KMS-11 (cell line): ENCODE results near the gene FAM81A.
"Not testable (repeated sequence)": the region's sequence is repeated elsewhere in the genome, so short reads cannot be mapped to it uniquely, and the experiment has no call there.

ENCODE experiments used
- H2AFZ ChIP-seq: fragments of 200-600 bp; sonication (generic); 2 replicates; pipeline ENCODE4 v1.6.1; 2016; ENCODE audit warnings: antibody characterized with exemption, mixed run types, low read depth
- H3K27ac ChIP-seq: fragments of 200-600 bp; sonication (generic); 2 replicates; pipeline ENCODE4 v1.6.1; 2016; ENCODE audit warnings: mild to moderate bottlenecking, mixed run types
- H3K27me3 ChIP-seq: fragments of 200-600 bp; sonication (generic); 2 replicates; pipeline ENCODE4 v1.6.1; 2017; ENCODE audit warnings: mild to moderate bottlenecking, low read depth, mixed run types, moderate library complexity; ENCODE audit not compliant: insufficient read depth
- H3K36me3 ChIP-seq: fragments of 200-600 bp; sonication (generic); 2 replicates; pipeline ENCODE4 v1.6.1; 2017; ENCODE audit warnings: mild to moderate bottlenecking, mixed run types; ENCODE audit not compliant: insufficient read depth
- H3K4me1 ChIP-seq: fragments of 200-600 bp; sonication (generic); 2 replicates; pipeline ENCODE4 v1.6.1; 2016; ENCODE audit warnings: mild to moderate bottlenecking, low read depth, mixed run types; ENCODE audit not compliant: poor library complexity, severe bottlenecking
- H3K4me2 ChIP-seq: fragments of 200-600 bp; sonication (generic); 2 replicates; pipeline ENCODE4 v1.7.0; 2016; ENCODE audit warnings: mild to moderate bottlenecking, mixed run types
- H3K4me3 ChIP-seq: fragments of 200-600 bp; sonication (generic); IDR thresholded peaks from 2 replicates; pipeline ENCODE4 v1.6.1; 2017; ENCODE audit warnings: low read depth, low read length, mixed read lengths; ENCODE audit not compliant: insufficient read depth
- H3K79me2 ChIP-seq: fragments of 200-600 bp; sonication (generic); 2 replicates; pipeline ENCODE4 v1.6.1; 2016; ENCODE audit warnings: low read depth, mixed run types; ENCODE audit not compliant: insufficient read depth
- H3K9ac ChIP-seq: fragments of 200-600 bp; sonication (generic); 2 replicates; pipeline ENCODE4 v1.6.1; 2016; ENCODE audit warnings: mild to moderate bottlenecking, mixed run types
- H4K20me1 ChIP-seq: fragments of 200-600 bp; sonication (generic); 2 replicates; pipeline ENCODE4 v1.6.1; 2016; ENCODE audit warnings: mild to moderate bottlenecking, mixed run types; ENCODE audit not compliant: insufficient read depth
- CTCF ChIP-seq: fragments of 200-600 bp; sonication (generic); conservative IDR thresholded peaks from 2 replicates; pipeline ENCODE4 v1.6.1; 2017; ENCODE audit warnings: low read depth, mild to moderate bottlenecking, antibody characterized with exemption, low read length, moderate library complexity, mixed read lengths

Gene FAM81A

GRCh38 chr15:59523702-59524101 is 85.7 kb downstream of the FAM81A start:
- no peaks in the 10 kb centered on the region for H3K4me1 ChIP-seq
- no peak overlapping the region for H3K27ac ChIP-seq
- no peaks in the 10 kb centered on the region for H3K79me2 ChIP-seq
- no peaks in the 10 kb centered on the region for H3K36me3 ChIP-seq
- no peak overlapping the region for H2AFZ ChIP-seq
- no peaks in the 10 kb centered on the region for H4K20me1 ChIP-seq
- H3K27me3 ChIP-seq = no peaks in the 10 kb centered on the region
- TF ChIP-seq CTCF = no peak
- no peak overlapping the region for H3K4me3 ChIP-seq
- H3K9ac ChIP-seq = no peak overlapping the region
- no peak overlapping the region for H3K4me2 ChIP-seq

DNA sequence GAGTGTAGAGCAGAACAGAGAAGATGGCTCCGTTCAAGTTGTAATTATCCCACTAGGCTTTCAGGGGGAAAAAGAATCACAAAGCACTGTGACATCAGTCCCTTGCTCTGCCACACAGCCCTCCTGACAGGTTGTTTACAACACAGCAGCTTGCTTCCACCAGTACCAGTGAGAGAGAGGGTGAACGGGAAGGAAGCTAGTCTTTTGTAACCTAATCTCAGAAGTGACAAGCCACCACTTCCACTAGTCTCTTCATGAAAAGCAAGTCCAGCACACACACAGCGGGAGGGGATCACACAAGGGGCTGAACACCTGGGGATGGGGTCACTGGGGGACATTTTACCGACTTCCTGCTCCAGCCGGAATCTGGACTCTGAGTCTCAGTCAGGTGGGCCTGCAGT is 86.3 kb downstream of the FAM81A start:
- Histone ChIP-seq H3K9ac (no peak overlapping the region), H3K4me2 (no peak overlapping the region), H3K79me2 (no peaks in the 10 kb centered on the region), H3K4me1 (peaks cover 3% of the 10 kb centered on the region), H2AFZ (no peak overlapping the region), H3K27me3 (no peaks in the 10 kb centered on the region), H3K36me3 (no peaks in the 10 kb centered on the region), H4K20me1 (no peaks in the 10 kb centered on the region), H3K27ac (no peak overlapping the region), H3K4me3 (no peak overlapping the region)
- TF ChIP-seq CTCF = no peak

- not testable (repeated sequence) for H3K79me2 ChIP-seq, H3K27ac ChIP-seq, H3K4me3 ChIP-seq, H3K36me3 ChIP-seq, H3K27me3 ChIP-seq, H2AFZ ChIP-seq, H4K20me1 ChIP-seq, H3K4me1 ChIP-seq, H3K9ac ChIP-seq, H3K4me2 ChIP-seq
These were observed 88.5 kb downstream of the FAM81A start for GRCh38 chr15:59526466-59526865.

DNA sequence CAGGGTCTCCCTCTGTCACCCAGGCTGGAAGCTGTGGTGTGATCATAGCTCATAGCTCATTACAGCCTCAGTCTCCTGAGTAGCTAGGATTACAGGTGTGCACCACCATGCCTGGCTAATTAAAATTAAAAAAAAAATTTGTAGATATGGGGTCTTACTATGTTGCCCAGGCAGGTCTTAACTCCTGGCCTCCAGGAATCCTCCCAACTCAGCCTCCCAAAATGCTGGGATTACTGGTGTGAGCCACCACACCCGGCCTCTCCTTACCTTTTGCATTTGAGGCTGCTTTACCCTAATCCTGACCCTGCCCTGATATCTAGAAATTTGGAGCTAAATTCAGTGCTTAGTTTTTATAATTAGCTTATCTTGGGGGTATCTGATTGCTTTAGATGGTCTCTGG is 90.4 kb downstream of the FAM81A start:
- H3K4me3 ChIP-seq = no peak overlapping the region
- no peak overlapping the region for H3K4me2 ChIP-seq
- H3K27ac ChIP-seq = no peak overlapping the region
- no peaks in the 10 kb centered on the region for H3K79me2 ChIP-seq
- peaks cover 12% of the 10 kb centered on the region for H3K4me1 ChIP-seq
- H3K36me3 ChIP-seq = no peaks in the 10 kb centered on the region
- no peak for TF ChIP-seq CTCF
- H2AFZ ChIP-seq = no peak overlapping the region
- H4K20me1 ChIP-seq = no peaks in the 10 kb centered on the region
- H3K9ac ChIP-seq = no peak overlapping the region
- H3K27me3 ChIP-seq = no peaks in the 10 kb centered on the region

DNA sequence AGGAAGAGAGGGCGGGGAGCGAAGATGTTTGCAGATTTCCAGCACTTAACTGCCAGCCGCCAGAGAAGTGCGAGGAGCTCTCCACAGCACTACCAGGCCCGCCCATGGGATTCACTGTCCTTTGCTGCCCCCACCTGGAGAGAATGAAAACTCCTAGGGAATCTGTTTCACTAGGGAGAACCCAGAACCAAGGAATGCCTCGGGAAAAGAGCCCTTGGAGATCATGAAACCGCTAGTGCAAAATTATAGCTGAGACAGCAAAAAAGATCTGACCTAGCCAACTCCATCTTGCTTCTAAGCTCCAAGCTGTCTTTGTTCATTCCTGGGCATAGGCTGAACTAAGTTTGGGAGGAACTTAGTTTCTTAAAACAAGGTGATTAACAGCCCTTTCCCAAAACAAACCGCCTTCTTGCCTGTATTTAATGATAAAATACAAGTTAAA is 91.0 kb downstream of the FAM81A start:
- TF ChIP-seq CTCF = peak; percentile 88
- H3K27ac ChIP-seq = no peak overlapping the region
- H3K4me2 ChIP-seq = no peak overlapping the region
- no peak overlapping the region for H3K4me3 ChIP-seq
- no peaks in the 10 kb centered on the region for H3K36me3 ChIP-seq
- no peak overlapping the region for H2AFZ ChIP-seq
- no peaks in the 10 kb centered on the region for H3K27me3 ChIP-seq
- H3K79me2 ChIP-seq = no peaks in the 10 kb centered on the region
- no peaks in the 10 kb centered on the region for H4K20me1 ChIP-seq
- no peak overlapping the region for H3K9ac ChIP-seq
- peaks cover 12% of the 10 kb centered on the region for H3K4me1 ChIP-seq
